ENCODE results near the gene DLX6.

DLX6 gene

GRCh38 chr7:96993980-96994379, 11.4 kb upstream of the DLX6 start:
- no peak for TF ChIP-seq FOXP2 (optimal IDR thresholded peaks at IDR 0.05; ENCODE audit: borderline replicate concordance, extremely low read depth, extremely low read length, insufficient read depth)
- no peak for TF ChIP-seq POLR2AphosphoS5 (IDR thresholded peaks at IDR 0.05; ENCODE audit: low read depth, low read length)

- no peak for TF ChIP-seq REST (IDR thresholded peaks at IDR 0.05; ENCODE audit: insufficient read depth in 1 of 2, low read depth in 2 of 2, low read length in 2 of 2)
- TF ChIP-seq FOXP2 (optimal IDR thresholded peaks at IDR 0.05; ENCODE audit: borderline replicate concordance, extremely low read depth, extremely low read length, insufficient read depth) = no peak
- TF ChIP-seq TAF1 (IDR thresholded peaks at IDR 0.05; ENCODE audit: borderline replicate concordance, insufficient read depth, low read length) = no peak
- TF ChIP-seq POLR2AphosphoS5 (IDR thresholded peaks at IDR 0.05; ENCODE audit: low read depth, low read length) = no peak
- no peak for TF ChIP-seq SIN3A (IDR thresholded peaks at IDR 0.05; ENCODE audit: borderline replicate concordance, insufficient read depth, low read length)
These were observed 9.8 kb upstream of the DLX6 start for GRCh38 chr7:96995406-96996110.

- no peak for TF ChIP-seq FOXP2 (optimal IDR thresholded peaks at IDR 0.05; ENCODE audit: borderline replicate concordance, extremely low read depth, extremely low read length, insufficient read depth)
- no peak for TF ChIP-seq SIN3A (IDR thresholded peaks at IDR 0.05; ENCODE audit: borderline replicate concordance, insufficient read depth, low read length)
- TF ChIP-seq TAF1 (IDR thresholded peaks at IDR 0.05; ENCODE audit: borderline replicate concordance, insufficient read depth, low read length) = no peak
- TF ChIP-seq REST (IDR thresholded peaks at IDR 0.05; ENCODE audit: insufficient read depth in 1 of 2, low read depth in 2 of 2, low read length in 2 of 2) = no peak
- no peak for TF ChIP-seq POLR2AphosphoS5 (IDR thresholded peaks at IDR 0.05; ENCODE audit: low read depth, low read length)
These were observed 9.0 kb upstream of the DLX6 start for GRCh38 chr7:96996111-96996957.

- TF ChIP-seq REST (IDR thresholded peaks at IDR 0.05; ENCODE audit: insufficient read depth in 1 of 2, low read depth in 2 of 2, low read length in 2 of 2) (no peak), POLR2AphosphoS5 (IDR thresholded peaks at IDR 0.05; ENCODE audit: low read depth, low read length) (no peak), TAF1 (IDR thresholded peaks at IDR 0.05; ENCODE audit: borderline replicate concordance, insufficient read depth, low read length) (no peak), FOXP2 (optimal IDR thresholded peaks at IDR 0.05; ENCODE audit: borderline replicate concordance, extremely low read depth, extremely low read length, insufficient read depth) (no peak), SIN3A (IDR thresholded peaks at IDR 0.05; ENCODE audit: borderline replicate concordance, insufficient read depth, low read length) (no peak)
These were observed 8.3 kb upstream of the DLX6 start for GRCh38 chr7:96996958-96997511.

- TF ChIP-seq REST (IDR thresholded peaks at IDR 0.05; ENCODE audit: insufficient read depth in 1 of 2, low read depth in 2 of 2, low read length in 2 of 2) (no peak), TAF1 (IDR thresholded peaks at IDR 0.05; ENCODE audit: borderline replicate concordance, insufficient read depth, low read length) (no peak), FOXP2 (optimal IDR thresholded peaks at IDR 0.05; ENCODE audit: borderline replicate concordance, extremely low read depth, extremely low read length, insufficient read depth) (no peak), POLR2AphosphoS5 (IDR thresholded peaks at IDR 0.05; ENCODE audit: low read depth, low read length) (no peak), SIN3A (IDR thresholded peaks at IDR 0.05; ENCODE audit: borderline replicate concordance, insufficient read depth, low read length) (no peak)
These were observed 7.8 kb upstream of the DLX6 start for GRCh38 chr7:96997512-96998032.
